Progenitor cell of endocrine pancreas (in vitro differentiated cells): ENCODE results near the gene SNX32. TPM values are rescaled to one million over a fixed set of nuclear protein-coding genes. Genes with fewer than 3 reads are reported as not detected.

ENCODE experiments used
- DNase-seq: peaks from one replicate; pipeline ENCODE4 v3.0.0; 2021; ENCODE audit warnings: low spot score; ENCODE audit not compliant: unreplicated experiment
- H3K27ac Mint-ChIP-seq: 2 replicates; pipeline ENCODE4 v1.8.0; 2021; ENCODE audit warnings: mild to moderate bottlenecking, moderate library complexity, mixed read lengths
- H3K27me3 Mint-ChIP-seq: 2 replicates; pipeline ENCODE4 v1.8.0; 2021; ENCODE audit warnings: mixed read lengths
- H3K36me3 Mint-ChIP-seq: 2 replicates; pipeline ENCODE4 v1.8.0; 2022; ENCODE audit warnings: mixed read lengths; ENCODE audit not compliant: insufficient read depth
- H3K4me1 Mint-ChIP-seq: 2 replicates; pipeline ENCODE4 v1.8.0; 2021; ENCODE audit warnings: low read depth, mixed read lengths
- H3K4me3 Mint-ChIP-seq: 2 replicates; pipeline ENCODE4 v1.8.0; 2021; ENCODE audit warnings: low read depth, mild to moderate bottlenecking, moderate library complexity, mixed read lengths
- H3K9me3 Mint-ChIP-seq: 2 replicates; pipeline ENCODE4 v1.8.0; 2021; ENCODE audit warnings: low read depth, mixed read lengths
- total RNA-seq: library from RNA; stranded (reverse); gene quantifications from 2 replicates; pipeline ENCODE4 v1.2.1, GENCODE V29; 2021
- TF ChIP-seq, protein P1 (sequence below): fragments of 200-600 bp; sonication (generic); IDR thresholded peaks from one replicate; pipeline ENCODE4 v1.5.0; 2021; ENCODE audit warnings: antibody characterized with exemption, mild to moderate bottlenecking; ENCODE audit not compliant: unreplicated experiment

Gene SNX32
- total RNA-seq, 1 donor from 2014 or later: 4.6 TPM

- no peak for DNase-seq
- TF ChIP-seq, protein P1, sequence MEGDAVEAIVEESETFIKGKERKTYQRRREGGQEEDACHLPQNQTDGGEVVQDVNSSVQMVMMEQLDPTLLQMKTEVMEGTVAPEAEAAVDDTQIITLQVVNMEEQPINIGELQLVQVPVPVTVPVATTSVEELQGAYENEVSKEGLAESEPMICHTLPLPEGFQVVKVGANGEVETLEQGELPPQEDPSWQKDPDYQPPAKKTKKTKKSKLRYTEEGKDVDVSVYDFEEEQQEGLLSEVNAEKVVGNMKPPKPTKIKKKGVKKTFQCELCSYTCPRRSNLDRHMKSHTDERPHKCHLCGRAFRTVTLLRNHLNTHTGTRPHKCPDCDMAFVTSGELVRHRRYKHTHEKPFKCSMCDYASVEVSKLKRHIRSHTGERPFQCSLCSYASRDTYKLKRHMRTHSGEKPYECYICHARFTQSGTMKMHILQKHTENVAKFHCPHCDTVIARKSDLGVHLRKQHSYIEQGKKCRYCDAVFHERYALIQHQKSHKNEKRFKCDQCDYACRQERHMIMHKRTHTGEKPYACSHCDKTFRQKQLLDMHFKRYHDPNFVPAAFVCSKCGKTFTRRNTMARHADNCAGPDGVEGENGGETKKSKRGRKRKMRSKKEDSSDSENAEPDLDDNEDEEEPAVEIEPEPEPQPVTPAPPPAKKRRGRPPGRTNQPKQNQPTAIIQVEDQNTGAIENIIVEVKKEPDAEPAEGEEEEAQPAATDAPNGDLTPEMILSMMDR: no peak
- peak overlapping the region; percentile 91 for H3K27ac Mint-ChIP-seq
- peaks cover 6% of the 10 kb centered on the region for H3K36me3 Mint-ChIP-seq
- H3K27me3 Mint-ChIP-seq: no peaks in the 10 kb centered on the region
- H3K4me3 Mint-ChIP-seq: peak overlapping the region; percentile 80
- H3K9me3 Mint-ChIP-seq: no peaks in the 10 kb centered on the region
- H3K4me1 Mint-ChIP-seq: peaks cover 20% of the 10 kb centered on the region
Measured at GRCh38 chr11:65817312-65817834, 16.4 kb upstream of the SNX32 start.

DNA sequence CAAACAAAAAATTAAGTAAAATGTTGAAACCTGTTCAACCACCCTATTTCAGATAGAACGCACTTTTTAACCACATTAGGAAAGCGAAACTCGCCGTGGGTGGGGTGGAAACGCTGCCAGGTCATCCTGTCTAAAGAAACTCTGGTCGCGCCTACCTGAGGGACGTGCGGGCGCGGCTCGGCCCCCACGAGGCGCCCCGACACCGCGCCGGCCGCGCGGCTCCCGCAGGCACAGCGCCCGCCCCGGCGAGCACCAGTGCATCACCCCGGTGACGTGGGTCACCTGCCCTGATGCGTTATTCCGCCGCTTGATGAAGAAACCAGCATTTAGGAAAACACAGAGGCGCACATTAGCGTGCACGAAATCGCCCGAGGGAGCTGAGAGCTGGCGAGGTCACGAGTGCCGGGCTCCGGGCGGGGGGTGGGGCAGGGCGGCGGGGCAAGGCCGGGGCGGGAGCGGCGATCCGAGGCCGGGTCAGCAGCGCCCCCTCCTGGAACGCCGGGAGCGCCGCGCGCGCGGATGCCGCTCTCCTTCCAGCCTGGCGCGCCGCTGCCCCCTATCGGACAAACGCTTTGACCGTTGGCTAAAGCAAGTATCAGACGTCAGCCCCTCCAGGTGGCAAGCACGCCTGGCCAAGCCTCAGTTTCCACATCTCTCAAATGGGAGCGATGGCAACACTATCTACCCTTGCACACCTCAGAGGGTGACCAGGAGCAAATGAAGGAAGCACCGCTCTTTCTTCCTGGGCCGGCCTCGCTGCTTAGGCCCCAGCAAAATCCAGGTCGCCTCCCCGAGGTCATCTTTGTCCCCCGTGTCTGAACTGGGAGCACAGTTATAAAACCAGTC, 15.7 kb upstream of the SNX32 start:
- Mint-ChIP-seq H3K27me3 (no peaks in the 10 kb centered on the region), H3K9me3 (no peaks in the 10 kb centered on the region), H3K4me1 (peaks cover 20% of the 10 kb centered on the region), H3K4me3 (peak overlapping the region; percentile 80), H3K36me3 (peaks cover 6% of the 10 kb centered on the region), H3K27ac (peak overlapping the region; percentile 91)
- DNase-seq: peak; percentile 96
- TF ChIP-seq, protein P1: peak; percentile 100

DNA sequence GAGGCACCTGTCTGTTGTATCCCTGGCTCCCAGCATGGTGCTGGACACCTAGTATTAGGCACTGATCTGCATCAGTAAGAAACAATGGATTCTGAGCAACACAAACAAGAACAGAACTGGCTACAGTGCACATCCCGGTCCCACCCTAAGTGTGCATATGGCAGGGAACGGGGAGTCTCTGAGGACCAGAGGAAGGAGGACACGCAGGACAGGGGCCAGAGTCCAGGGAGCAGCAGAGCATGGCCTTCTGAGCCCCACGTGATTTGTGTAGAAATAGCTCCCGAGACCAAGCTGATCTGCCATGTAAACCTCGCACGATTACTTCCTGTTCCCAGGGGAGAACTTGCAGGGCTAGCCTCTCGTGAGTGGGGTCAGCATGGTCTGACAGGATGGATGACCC, 12.7 kb upstream of the SNX32 start:
- H3K27me3 Mint-ChIP-seq: no peaks in the 10 kb centered on the region
- no peak for DNase-seq
- TF ChIP-seq, protein P1: no peak
- no peak overlapping the region for H3K27ac Mint-ChIP-seq
- no peak overlapping the region for H3K4me3 Mint-ChIP-seq
- no peaks in the 10 kb centered on the region for H3K9me3 Mint-ChIP-seq
- peaks cover 4% of the 10 kb centered on the region for H3K4me1 Mint-ChIP-seq
- H3K36me3 Mint-ChIP-seq: peaks cover 4% of the 10 kb centered on the region

DNA sequence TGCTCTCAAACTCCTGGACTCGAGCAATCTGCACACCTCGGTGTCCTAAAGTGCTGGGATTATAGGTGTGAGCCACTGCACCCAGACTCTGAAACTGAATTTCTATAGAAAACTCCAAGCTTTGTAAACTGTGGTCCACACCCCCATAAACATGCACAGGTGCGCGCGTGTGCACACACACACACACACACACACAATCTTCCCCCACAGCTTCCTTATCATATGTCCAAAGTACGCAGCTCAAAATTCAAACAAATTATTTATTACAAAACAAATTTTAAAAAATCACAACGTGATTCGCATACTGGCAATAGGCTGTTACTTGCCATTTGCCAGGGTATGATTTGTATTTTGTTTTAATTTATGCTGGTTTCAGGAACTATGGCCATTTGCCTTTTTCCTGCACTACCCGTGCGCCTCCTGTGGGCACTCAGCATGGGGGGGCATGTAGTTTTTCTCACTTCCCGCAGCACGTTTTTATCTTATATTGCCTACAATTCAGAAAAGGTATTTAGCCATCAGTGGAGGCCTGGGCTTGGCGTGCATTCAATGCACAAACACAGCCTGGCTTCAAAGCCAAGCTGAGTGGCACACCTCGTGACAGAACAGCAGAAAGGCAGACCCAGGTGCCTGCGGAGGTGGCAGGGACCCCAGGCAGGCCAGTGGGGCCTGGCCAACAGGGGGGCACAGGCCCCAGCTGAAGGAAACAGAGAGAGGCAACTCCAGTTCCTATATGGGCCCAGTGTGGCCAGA, 10.8 kb upstream of the SNX32 start:
- H3K27me3 Mint-ChIP-seq: no peaks in the 10 kb centered on the region
- no peaks in the 10 kb centered on the region for H3K36me3 Mint-ChIP-seq
- H3K4me1 Mint-ChIP-seq: no peaks in the 10 kb centered on the region
- TF ChIP-seq, protein P1: no peak
- DNase-seq: no peak
- no peak overlapping the region for H3K4me3 Mint-ChIP-seq
- H3K27ac Mint-ChIP-seq: no peak overlapping the region
- no peaks in the 10 kb centered on the region for H3K9me3 Mint-ChIP-seq

DNA sequence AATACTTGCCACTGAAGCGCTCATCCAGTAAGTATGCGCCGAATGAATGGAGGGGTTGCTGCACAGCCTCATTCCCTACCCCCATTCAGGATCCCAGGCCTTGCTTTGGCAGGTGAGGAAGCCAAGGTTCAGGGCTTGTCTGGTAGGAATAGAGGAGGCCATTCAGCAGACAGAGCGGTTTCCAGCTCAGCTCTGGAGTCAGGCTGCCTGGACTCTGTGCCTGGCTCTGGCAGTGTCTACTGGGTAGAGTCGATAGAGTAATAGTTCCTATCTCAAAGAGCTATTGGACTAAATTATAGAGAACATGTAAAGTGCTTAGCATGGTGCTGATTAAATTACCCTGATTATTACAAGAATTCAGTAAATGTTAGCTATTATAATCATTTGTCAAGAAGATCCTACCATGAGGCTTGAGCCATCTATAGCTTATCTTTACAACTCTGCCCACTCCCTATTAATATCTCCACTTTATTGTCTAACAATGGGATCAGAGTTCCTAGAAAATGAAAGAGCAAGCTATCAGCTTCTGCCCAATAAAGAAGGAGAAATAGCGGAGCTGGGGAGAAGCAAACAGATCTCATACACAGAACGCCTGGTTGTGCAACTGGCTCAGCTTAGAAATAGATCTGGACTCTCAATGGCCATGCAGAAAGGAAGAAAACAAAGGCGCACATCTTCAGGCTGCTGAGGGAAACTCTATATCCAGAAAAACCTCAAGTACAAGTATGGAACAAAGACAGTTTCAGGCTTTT, 6.6 kb upstream of the SNX32 start:
- H3K4me1 Mint-ChIP-seq: peaks cover 1% of the 10 kb centered on the region
- H3K9me3 Mint-ChIP-seq: no peaks in the 10 kb centered on the region
- H3K36me3 Mint-ChIP-seq: no peaks in the 10 kb centered on the region
- no peak for DNase-seq
- peak overlapping the region; percentile 14 for H3K27ac Mint-ChIP-seq
- H3K27me3 Mint-ChIP-seq: peaks cover 9% of the 10 kb centered on the region
- H3K4me3 Mint-ChIP-seq: no peak overlapping the region
- TF ChIP-seq, protein P1: no peak
